ENCODE data around the gene LGALS13.

LGALS13 gene

DNA sequence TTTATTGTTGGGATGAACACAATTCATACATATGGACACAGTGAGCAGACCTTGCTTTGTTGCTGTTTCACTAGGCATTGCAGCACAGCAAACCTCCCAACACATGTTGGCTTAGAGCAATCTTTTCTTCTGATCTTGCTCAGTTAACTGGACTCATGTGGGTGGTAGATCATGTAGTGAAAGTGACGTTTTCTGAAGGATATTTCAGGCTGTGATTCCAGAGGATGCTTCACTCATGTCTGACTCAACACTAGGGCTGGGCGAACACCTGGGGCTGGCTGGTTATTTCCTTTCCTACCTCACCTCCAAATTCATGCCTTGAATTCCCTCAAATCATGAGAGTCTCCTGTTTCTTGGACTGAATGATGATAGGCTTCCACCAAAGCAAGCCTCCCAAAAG, 14.3 kb upstream of the LGALS13 start:
- DNase-seq (ENCODE audit: low read depth), result no peak
- H3K4me3 ChIP-seq (ENCODE audit: control insufficient read depth, low read depth, low read length), result no peak overlapping the region
- TF ChIP-seq, protein P1, sequence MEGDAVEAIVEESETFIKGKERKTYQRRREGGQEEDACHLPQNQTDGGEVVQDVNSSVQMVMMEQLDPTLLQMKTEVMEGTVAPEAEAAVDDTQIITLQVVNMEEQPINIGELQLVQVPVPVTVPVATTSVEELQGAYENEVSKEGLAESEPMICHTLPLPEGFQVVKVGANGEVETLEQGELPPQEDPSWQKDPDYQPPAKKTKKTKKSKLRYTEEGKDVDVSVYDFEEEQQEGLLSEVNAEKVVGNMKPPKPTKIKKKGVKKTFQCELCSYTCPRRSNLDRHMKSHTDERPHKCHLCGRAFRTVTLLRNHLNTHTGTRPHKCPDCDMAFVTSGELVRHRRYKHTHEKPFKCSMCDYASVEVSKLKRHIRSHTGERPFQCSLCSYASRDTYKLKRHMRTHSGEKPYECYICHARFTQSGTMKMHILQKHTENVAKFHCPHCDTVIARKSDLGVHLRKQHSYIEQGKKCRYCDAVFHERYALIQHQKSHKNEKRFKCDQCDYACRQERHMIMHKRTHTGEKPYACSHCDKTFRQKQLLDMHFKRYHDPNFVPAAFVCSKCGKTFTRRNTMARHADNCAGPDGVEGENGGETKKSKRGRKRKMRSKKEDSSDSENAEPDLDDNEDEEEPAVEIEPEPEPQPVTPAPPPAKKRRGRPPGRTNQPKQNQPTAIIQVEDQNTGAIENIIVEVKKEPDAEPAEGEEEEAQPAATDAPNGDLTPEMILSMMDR (IDR thresholded peaks at IDR 0.05; ENCODE audit: control insufficient read depth, insufficient read depth, low read depth, low read length, missing control alignments), result no peak

DNA sequence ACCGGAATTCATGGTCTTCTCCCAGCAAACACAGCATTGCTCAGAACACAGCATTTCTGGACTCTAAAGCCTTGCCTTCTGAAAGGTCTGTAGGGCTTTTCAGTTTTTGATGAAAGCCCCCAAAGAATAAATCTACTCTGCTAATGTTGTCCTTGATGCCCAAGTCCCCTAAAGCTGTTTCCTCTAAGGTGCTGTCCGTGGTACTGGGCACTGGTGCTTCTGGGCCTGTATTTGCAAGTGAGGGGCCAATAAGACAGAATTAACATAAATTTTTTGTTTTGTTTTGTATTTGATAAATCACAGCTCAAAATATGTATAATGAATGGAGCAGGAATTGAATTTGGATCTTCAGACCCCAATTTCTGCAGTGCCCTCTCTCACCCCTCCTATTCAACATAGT, 12.1 kb upstream of the LGALS13 start:
- TF ChIP-seq, protein P1 (IDR thresholded peaks at IDR 0.05; ENCODE audit: control insufficient read depth, insufficient read depth, low read depth, low read length, missing control alignments), result no peak
- no peak for DNase-seq (ENCODE audit: low read depth)
- no peak overlapping the region for H3K4me3 ChIP-seq (ENCODE audit: control insufficient read depth, low read depth, low read length)

DNA sequence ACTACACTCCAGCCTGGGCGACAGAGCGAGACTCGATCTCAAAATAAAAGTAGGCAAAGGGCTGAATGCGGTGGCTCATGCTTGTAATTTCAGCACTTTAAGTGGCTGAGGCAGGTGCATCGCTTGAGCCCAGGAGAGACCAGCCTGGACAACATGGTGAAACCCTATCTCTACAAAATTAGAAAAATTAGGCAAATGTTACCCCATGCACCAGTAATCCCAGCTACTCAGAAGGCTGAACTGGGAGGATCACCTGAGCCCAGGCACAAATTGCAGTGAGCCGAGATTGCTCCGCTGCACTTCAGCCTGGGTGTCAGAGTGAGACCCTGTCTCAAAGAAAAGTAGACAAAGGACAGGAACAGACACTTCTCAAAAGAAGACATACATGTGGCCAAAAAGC, 9.9 kb upstream of the LGALS13 start:
- TF ChIP-seq, protein P1 (IDR thresholded peaks at IDR 0.05; ENCODE audit: control insufficient read depth, insufficient read depth, low read depth, low read length, missing control alignments), result no peak
- no peak overlapping the region for H3K4me3 ChIP-seq (ENCODE audit: control insufficient read depth, low read depth, low read length)
- DNase-seq (ENCODE audit: low read depth), result no peak

DNA sequence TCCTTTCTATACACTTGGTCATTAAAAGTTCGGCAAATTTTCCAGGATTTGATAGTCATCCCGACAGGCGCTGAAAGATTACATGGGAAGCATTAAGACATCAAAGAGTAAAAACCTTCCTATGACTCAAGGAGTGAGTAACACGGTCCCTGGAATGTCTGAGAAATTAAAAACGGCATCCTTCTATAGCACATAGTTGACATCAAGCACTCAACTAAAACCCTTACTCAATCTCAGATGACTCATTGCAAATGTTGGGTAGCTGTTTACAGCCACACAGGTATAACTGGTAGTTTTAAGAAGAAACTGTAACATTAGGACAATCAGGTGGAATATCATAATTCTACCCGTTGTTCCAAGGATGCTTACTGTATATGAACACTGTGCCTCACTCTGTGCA, 6.4 kb upstream of the LGALS13 start:
- H3K4me3 ChIP-seq (ENCODE audit: control insufficient read depth, low read depth, low read length), result no peak overlapping the region
- TF ChIP-seq, protein P1 (IDR thresholded peaks at IDR 0.05; ENCODE audit: control insufficient read depth, insufficient read depth, low read depth, low read length, missing control alignments), result no peak
- no peak for DNase-seq (ENCODE audit: low read depth)

DNA sequence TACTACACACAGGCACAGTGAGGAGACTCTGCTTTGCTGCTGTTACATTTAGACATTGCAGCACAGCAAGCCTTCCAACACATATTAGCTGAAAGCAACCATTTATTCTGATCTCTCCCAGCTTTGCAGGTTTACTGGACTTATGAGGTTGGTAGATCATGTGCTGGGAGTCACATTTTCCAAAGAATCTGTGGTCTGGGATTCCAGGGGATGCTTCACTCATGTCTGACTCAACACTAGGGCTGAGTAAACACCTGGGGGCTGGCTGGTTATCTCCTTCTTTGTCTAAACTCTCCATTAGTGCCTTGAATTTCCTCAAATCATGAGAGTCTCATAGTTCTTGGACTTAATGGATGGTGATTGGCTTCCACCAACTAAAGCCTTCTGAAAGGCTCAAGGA, 5.4 kb upstream of the LGALS13 start:
- H3K4me3 ChIP-seq (ENCODE audit: control insufficient read depth, low read depth, low read length), result no peak overlapping the region
- TF ChIP-seq, protein P1 (IDR thresholded peaks at IDR 0.05; ENCODE audit: control insufficient read depth, insufficient read depth, low read depth, low read length, missing control alignments), result no peak
- DNase-seq (ENCODE audit: low read depth), result no peak

DNA sequence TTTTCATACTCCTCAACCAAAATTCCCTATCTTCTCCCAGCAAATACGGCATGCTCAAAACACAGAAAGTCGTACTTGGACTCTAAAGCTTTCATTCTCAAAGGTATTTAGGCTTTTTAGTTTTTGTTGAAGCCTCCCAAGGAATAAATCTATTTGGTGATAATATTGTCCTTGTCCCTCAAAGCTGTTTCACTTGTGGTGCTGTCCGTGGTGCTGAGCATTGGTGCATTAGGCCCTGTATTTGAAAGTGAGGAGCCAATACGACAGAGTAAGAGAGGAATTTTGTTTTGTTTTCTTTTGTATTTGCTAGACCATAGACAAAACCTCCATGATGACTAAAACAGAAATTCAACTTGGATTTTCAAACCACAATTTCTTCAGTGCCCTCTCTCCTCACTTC, 3.2 kb upstream of the LGALS13 start:
- TF ChIP-seq, protein P1 (IDR thresholded peaks at IDR 0.05; ENCODE audit: control insufficient read depth, insufficient read depth, low read depth, low read length, missing control alignments), result no peak
- no peak overlapping the region for H3K4me3 ChIP-seq (ENCODE audit: control insufficient read depth, low read depth, low read length)
- no peak for DNase-seq (ENCODE audit: low read depth)

DNA sequence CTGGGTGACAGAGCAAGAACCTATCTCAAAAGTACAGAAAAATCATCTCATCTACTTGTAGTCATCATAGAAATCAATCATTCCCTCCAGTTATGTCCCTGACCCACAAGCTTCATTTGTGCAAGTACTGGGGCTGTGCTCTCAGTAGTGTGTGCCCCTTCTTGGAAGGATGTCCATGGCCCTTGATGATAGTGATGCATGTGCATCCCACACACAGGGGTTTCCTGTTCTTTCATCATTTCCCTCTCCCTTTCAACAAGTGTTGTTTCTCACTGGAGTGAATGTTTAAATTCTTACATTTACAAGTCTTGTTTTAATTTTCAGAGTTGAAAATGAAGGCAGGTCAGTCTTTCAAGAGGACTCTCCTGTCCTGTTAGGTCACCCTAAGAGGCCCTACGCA, 1.5 kb downstream of the LGALS13 start:
- TF ChIP-seq, protein P1 (IDR thresholded peaks at IDR 0.05; ENCODE audit: control insufficient read depth, insufficient read depth, low read depth, low read length, missing control alignments), result no peak
- DNase-seq (ENCODE audit: low read depth), result no peak
- H3K4me3 ChIP-seq (ENCODE audit: control insufficient read depth, low read depth, low read length), result no peak overlapping the region
